DND-41 (cell line): ENCODE data around the gene CALCOCO1.
"Not testable (repeated sequence)": the region's sequence is repeated elsewhere in the genome, so short reads cannot be mapped to it uniquely, and the experiment has no call there.

Experiments
- ATAC-seq: fragments of 200-7000 bp; cut with Tn5 transposase; 3 replicates; pipeline ENCODE4 v1.9.1; 2021; ENCODE audit warnings: low read depth; ENCODE audit not compliant: insufficient read depth
- DNase-seq: peaks from one replicate; pipeline ENCODE4 v3.0.0-alpha.2; 2020
- H2AFZ ChIP-seq: 2 replicates; pipeline ENCODE4 v1.6.0; 2012; ENCODE audit warnings: low read depth, low read length
- H3K27ac ChIP-seq: 2 replicates; pipeline ENCODE4 v1.5.1; 2012; ENCODE audit warnings: low read length, inconsistent platforms
- H3K27me3 ChIP-seq: fragments of 200-600 bp; sonication (generic); 2 replicates; pipeline ENCODE4 v1.6.0; 2012; ENCODE audit warnings: low read length, mild to moderate bottlenecking, inconsistent platforms; ENCODE audit not compliant: insufficient read depth, poor library complexity
- H3K36me3 ChIP-seq: 2 replicates; pipeline ENCODE4 v1.5.1; 2012; ENCODE audit warnings: low read length, inconsistent platforms; ENCODE audit not compliant: insufficient read depth
- H3K4me1 ChIP-seq: 2 replicates; pipeline ENCODE4 v1.5.1; 2012; ENCODE audit warnings: mild to moderate bottlenecking, low read length; ENCODE audit not compliant: insufficient read depth
- H3K4me2 ChIP-seq: 2 replicates; pipeline ENCODE4 v1.6.0; 2012; ENCODE audit warnings: mild to moderate bottlenecking, moderate library complexity, low read length, inconsistent platforms; ENCODE audit not compliant: insufficient read depth
- H3K4me3 ChIP-seq, 2 experiments: fragments of 200-600 bp in 1 of 2; shearing (Covaris generic) in 1 of 2; 2 replicates each; pipeline ENCODE4 v1.5.1; 2012 to 2016; ENCODE audit warnings: inconsistent platforms in 2 of 2, low read length in 2 of 2, mild to moderate bottlenecking in 2 of 2, low read depth in 1 of 2, moderate library complexity in 1 of 2
- H3K79me2 ChIP-seq: 2 replicates; pipeline ENCODE4 v1.6.0; 2012; ENCODE audit warnings: low read length, inconsistent platforms; ENCODE audit not compliant: insufficient read depth
- H3K9ac ChIP-seq: 2 replicates; pipeline ENCODE4 v1.6.0; 2012; ENCODE audit warnings: low read depth, mild to moderate bottlenecking, inconsistent platforms, low read length, moderate library complexity
- H3K9me3 ChIP-seq: 2 replicates; pipeline ENCODE4 v1.5.1; 2012; ENCODE audit warnings: low read length, moderate library complexity, mild to moderate bottlenecking, inconsistent platforms; ENCODE audit not compliant: insufficient read depth, severe bottlenecking
- H4K20me1 ChIP-seq: 2 replicates; pipeline ENCODE4 v1.6.0; 2012; ENCODE audit warnings: low read length; ENCODE audit not compliant: insufficient read depth
- CTCF ChIP-seq: IDR thresholded peaks from 2 replicates; pipeline ENCODE4 v1.5.1; 2012; ENCODE audit warnings: borderline replicate concordance, low read length, moderate library complexity, mild to moderate bottlenecking; ENCODE audit not compliant: poor library complexity, severe bottlenecking; ENCODE audit errors: extremely low read depth
- EZH2 ChIP-seq: IDR thresholded peaks from 3 replicates; pipeline ENCODE4 v1.6.1; 2012; ENCODE audit warnings: borderline replicate concordance, low read depth, mild to moderate bottlenecking, moderate library complexity, low read length, inconsistent platforms; ENCODE audit not compliant: severe bottlenecking

The CALCOCO1 gene

GRCh38 chr12:53686436-53686835, 40.8 kb downstream of the CALCOCO1 start:
- H3K4me1 ChIP-seq, result no peaks in the 10 kb centered on the region
- H3K27me3 ChIP-seq, result peaks cover 5% of the 10 kb centered on the region
- no peaks in the 10 kb centered on the region for H3K9me3 ChIP-seq
- no peak overlapping the region for H3K4me3 ChIP-seq
- no peak for ATAC-seq
- no peak for TF ChIP-seq EZH2
- no peak for TF ChIP-seq CTCF
- H4K20me1 ChIP-seq, result no peaks in the 10 kb centered on the region
- DNase-seq, result no peak
- H3K79me2 ChIP-seq, result no peaks in the 10 kb centered on the region
- no peak overlapping the region for H3K9ac ChIP-seq
- H3K4me2 ChIP-seq, result no peak overlapping the region
- H3K36me3 ChIP-seq, result no peaks in the 10 kb centered on the region
- H3K27ac ChIP-seq, result no peak overlapping the region
- no peak overlapping the region for H2AFZ ChIP-seq

- Histone ChIP-seq H3K79me2 (no peaks in the 10 kb centered on the region), H3K9me3 (no peaks in the 10 kb centered on the region), H3K4me1 (no peaks in the 10 kb centered on the region), H3K36me3 (no peaks in the 10 kb centered on the region), H3K27me3 (peaks cover 5% of the 10 kb centered on the region), H3K9ac (no peak overlapping the region), H3K4me2 (no peak overlapping the region), H4K20me1 (no peaks in the 10 kb centered on the region), H2AFZ (no peak overlapping the region), H3K27ac (no peak overlapping the region), H3K4me3 (no peak overlapping the region)
- TF ChIP-seq EZH2, result no peak
- TF ChIP-seq CTCF, result no peak
- ATAC-seq (no peak), DNase-seq (no peak)
Observed at GRCh38 chr12:53684654-53685220, 42.5 kb downstream of the CALCOCO1 start.

DNA sequence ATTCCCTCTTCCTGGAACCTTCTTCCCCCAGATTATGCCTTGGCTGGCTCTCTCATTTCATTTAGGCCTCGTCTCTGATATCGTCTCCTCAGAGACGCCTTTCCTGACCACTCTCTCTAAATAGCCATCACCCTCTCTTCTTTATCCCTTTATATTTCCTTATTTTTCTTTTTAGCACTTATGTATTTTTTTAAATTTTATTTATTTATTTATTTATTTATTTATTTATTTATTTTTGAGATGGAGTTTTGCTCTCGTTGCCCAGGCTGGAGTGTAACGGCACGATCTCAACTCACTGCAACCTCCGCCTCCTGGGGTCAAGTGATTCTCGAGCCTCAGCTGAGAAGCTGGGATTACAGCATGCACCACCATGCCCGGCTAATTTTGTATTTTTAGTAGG, 43.3 kb downstream of the CALCOCO1 start:
- ATAC-seq (no peak), DNase-seq (no peak)
- no peaks in the 10 kb centered on the region for H3K36me3 ChIP-seq
- no peak overlapping the region for H3K4me2 ChIP-seq
- H3K9ac ChIP-seq, result no peak overlapping the region
- no peaks in the 10 kb centered on the region for H3K79me2 ChIP-seq
- no peak overlapping the region for H3K4me3 ChIP-seq
- H3K27me3 ChIP-seq, result peaks cover 4% of the 10 kb centered on the region
- H3K27ac ChIP-seq, result no peak overlapping the region
- H3K4me1 ChIP-seq, result no peaks in the 10 kb centered on the region
- H4K20me1 ChIP-seq, result no peaks in the 10 kb centered on the region
- no peak for TF ChIP-seq EZH2
- no peak for TF ChIP-seq CTCF
- H3K9me3 ChIP-seq, result no peaks in the 10 kb centered on the region
- H2AFZ ChIP-seq, result no peak overlapping the region

DNA sequence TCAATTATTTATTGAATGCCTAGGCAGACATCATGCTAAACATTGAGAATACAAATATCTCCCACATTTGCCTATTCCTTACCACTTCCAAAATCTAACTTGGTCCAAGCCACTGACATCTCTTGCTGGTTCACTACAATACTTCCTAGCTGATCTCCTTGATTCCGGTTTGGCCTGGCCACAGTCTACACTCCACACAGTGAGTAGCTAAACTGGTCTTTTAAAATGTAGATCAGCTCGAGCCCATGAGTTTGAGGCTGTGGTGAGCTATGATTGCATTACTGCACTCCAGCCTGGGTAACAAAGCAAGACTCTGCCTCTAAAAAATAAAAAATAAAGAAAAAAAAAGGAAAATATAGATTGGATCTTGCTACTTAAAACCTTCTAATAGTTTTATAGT, 43.8 kb downstream of the CALCOCO1 start:
- DNase-seq, result no peak
- Histone ChIP-seq H3K4me3 (no peak overlapping the region), H3K27ac (no peak overlapping the region), H3K79me2 (no peaks in the 10 kb centered on the region), H3K36me3 (no peaks in the 10 kb centered on the region), H4K20me1 (no peaks in the 10 kb centered on the region), H3K4me2 (no peak overlapping the region), H3K9me3 (no peaks in the 10 kb centered on the region), H3K27me3 (peaks cover 9% of the 10 kb centered on the region), H3K9ac (no peak overlapping the region), H3K4me1 (no peaks in the 10 kb centered on the region), H2AFZ (no peak overlapping the region)
- TF ChIP-seq CTCF (no peak), EZH2 (no peak)
- no peak for ATAC-seq

GRCh38 chr12:53680061-53680460, 47.2 kb downstream of the CALCOCO1 start:
- not testable (repeated sequence) for H3K4me2 ChIP-seq, DNase-seq, H3K27ac ChIP-seq, H3K9me3 ChIP-seq, H3K79me2 ChIP-seq, H4K20me1 ChIP-seq, H3K9ac ChIP-seq, H3K36me3 ChIP-seq, H2AFZ ChIP-seq, H3K4me3 ChIP-seq, ATAC-seq
- H3K27me3 ChIP-seq, result peaks cover 21% of the 10 kb centered on the region
- H3K4me1 ChIP-seq, result peaks cover 11% of the 10 kb centered on the region
